ENCODE results near the gene PP2D1. TPM values are rescaled to one million over a fixed set of nuclear protein-coding genes. Genes with fewer than 3 reads are reported as not detected.
A peak's percentile ranks its signal among the peaks of the same experiment; 100 is the strongest.

PP2D1 gene, protein sequence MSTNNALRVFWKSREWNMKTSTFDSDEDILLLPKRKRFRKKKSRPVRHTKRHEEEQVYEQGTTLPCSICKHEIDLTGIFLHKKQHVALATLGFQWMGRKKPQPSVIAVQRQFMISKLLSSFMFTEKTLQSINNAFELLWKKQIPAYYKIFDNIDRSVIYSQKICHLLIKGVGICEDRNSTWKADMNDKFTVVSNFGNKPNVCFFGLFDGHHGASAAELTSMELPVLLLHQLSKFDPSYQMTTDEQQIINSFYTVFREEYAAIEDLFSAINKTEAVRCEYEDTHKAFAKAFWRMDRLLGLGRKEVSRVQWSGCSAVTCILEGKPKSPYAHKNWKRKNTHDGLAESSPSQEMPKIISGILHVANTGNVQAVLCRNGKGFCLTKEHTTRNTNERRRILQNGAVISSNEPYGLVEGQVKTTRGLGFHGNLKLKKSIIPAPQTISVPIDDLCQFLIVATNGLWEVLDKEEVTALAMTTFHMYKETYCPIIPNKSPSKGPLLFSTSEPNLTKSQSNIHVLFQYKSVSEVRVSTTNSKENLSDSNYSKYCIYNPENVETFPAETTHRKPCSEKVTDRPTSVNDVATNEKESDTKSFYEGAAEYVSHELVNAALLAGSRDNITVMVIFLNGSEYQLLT
- total RNA-seq (not detected), polyA plus RNA-seq (not detected)

DNA sequence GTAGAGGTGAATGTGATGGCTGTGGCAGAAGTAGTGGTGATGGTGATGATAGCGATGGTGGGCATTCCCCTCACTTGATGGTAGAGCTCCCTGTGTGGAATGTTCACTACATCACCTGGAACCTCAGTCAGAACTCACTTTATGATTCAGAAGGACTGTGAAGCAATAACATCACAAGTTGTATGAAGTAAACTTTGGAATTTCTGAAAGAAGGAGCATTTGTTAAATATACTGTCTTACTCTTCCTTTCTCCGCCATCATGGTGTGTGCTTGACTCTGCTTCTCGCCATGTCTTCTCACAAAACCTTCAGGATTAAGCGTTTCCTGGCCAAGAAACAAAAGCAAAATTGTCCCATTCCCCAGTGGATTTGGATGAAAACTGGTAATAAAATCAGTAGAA is at the start of gene PP2D1:
TSS of gene PP2D1 (minus strand) at position 101 of the 400 bp plus-strand sequence. CDS start 192 bp downstream, outside the sequence.
- Histone ChIP-seq H3K4me3 (ENCODE audit: low read depth, low read length) (no peak within 1 kb of the TSS), H3K4me1 (ENCODE audit: insufficient read depth) (no peaks in the 10 kb centered on the region)
- 93% methylated on average over 4 of the region's 4 CpGs for WGBS

DNA sequence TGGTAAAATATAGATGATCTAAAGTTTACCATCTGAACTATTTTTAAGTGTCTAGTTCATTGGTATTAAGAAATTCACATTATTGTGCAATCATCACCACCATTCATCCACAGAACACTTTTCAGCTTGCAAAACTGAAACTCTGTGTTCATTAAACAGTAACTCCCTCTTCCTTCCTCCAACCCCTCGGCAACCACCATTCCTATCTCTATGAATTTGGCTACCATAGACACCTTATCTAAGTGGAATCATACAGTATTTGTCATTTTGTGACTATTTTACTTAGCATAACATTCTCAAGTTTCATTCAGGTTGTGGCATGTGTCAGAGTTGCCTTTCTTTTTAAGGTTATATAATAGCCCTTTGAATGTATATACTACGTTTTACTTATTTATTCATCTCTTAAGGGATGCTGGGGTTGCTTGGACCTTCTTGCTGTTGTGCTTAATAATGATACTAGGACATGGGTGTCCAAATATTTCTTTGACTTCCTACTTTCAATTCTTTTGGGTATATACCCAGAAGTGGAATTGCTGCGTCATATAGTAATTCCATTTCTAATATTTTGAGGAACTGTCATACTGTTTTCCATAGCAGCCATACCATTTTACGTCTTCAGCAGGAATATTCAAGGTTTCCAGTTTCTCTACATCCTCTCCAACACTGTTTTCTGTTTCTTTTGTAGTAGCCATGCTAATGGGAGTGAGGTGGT is 49.1 kb upstream of the PP2D1 start:
- 73% methylated on average over 4 of the region's 4 CpGs for WGBS
- no peak for DNase-seq (ENCODE audit: extremely low spot score)
- Histone ChIP-seq H3K36me3 (ENCODE audit: insufficient read depth) (no peaks in the 10 kb centered on the region), H3K4me3 (ENCODE audit: low read depth, low read length) (no peak overlapping the region), H3K27ac (ENCODE audit: low read depth) (no peak overlapping the region), H3K4me1 (ENCODE audit: insufficient read depth) (peaks cover 3% of the 10 kb centered on the region)

More for the DNA sequence above, at the start of gene PP2D1:
- no peak within 1 kb of the TSS for H3K27ac ChIP-seq (ENCODE audit: low read depth)
- no peak for DNase-seq (ENCODE audit: extremely low spot score)
- no peaks in the 10 kb centered on the region for H3K36me3 ChIP-seq (ENCODE audit: insufficient read depth)

DNA sequence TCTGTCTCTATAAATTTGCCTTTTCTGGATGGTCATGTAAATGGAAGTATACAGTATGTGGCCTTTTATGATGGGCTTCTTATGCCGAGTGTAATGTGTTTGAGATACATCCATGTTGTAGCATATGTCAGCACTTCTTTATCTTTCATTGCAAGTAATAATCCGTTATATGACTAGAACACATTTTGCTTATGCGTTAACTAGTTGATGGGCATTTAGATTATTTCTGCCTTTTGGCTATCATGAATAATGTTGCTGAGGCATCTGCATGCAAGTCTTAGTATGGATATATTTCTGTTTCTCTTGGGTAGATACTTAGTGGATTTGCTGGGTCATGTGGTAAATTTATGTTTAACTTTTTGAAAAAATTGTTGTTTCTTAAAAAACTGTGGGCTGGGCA is 47.9 kb upstream of the PP2D1 start:
- 95% methylated on average over 3 of the region's 3 CpGs for WGBS
- Histone ChIP-seq H3K4me3 (ENCODE audit: low read depth, low read length) (no peak overlapping the region), H3K36me3 (ENCODE audit: insufficient read depth) (no peaks in the 10 kb centered on the region), H3K4me1 (ENCODE audit: insufficient read depth) (peaks cover 6% of the 10 kb centered on the region), H3K27ac (ENCODE audit: low read depth) (no peak overlapping the region)
- DNase-seq (ENCODE audit: extremely low spot score), result no peak

DNA sequence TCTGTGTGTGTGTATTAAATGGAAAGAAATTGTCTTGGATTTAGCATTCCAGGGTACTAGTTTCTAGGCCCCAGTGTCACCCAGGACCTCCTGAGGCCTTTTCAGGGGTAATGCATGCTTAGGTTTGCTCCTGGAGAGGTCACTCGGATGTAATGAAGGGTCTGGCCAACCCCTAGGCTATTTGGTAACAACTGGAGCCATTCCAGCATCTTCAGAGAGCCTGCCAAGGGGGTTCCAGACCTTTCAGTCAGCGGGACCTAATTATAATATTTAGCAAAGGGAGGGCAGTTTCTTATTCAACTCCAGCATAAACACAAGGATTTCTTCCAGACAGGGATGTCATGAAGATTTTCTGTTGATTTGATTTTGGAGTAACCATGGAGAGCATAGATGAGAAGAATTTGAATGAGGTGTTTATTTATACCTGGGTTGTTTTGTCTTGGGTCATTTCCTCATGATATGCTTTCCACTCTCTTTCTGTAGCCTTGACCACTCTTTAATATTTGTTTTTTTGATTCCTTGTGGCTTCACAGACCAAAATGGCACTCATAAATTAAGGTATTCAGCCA is 45.6 kb upstream of the PP2D1 start:
- no peaks in the 10 kb centered on the region for H3K36me3 ChIP-seq (ENCODE audit: insufficient read depth)
- WGBS, result 62% methylated on average over 2 of the region's 2 CpGs
- peaks cover 6% of the 10 kb centered on the region for H3K4me1 ChIP-seq (ENCODE audit: insufficient read depth)
- no peak overlapping the region for H3K27ac ChIP-seq (ENCODE audit: low read depth)
- DNase-seq (ENCODE audit: extremely low spot score), result no peak
- H3K4me3 ChIP-seq (ENCODE audit: low read depth, low read length), result no peak overlapping the region

DNA sequence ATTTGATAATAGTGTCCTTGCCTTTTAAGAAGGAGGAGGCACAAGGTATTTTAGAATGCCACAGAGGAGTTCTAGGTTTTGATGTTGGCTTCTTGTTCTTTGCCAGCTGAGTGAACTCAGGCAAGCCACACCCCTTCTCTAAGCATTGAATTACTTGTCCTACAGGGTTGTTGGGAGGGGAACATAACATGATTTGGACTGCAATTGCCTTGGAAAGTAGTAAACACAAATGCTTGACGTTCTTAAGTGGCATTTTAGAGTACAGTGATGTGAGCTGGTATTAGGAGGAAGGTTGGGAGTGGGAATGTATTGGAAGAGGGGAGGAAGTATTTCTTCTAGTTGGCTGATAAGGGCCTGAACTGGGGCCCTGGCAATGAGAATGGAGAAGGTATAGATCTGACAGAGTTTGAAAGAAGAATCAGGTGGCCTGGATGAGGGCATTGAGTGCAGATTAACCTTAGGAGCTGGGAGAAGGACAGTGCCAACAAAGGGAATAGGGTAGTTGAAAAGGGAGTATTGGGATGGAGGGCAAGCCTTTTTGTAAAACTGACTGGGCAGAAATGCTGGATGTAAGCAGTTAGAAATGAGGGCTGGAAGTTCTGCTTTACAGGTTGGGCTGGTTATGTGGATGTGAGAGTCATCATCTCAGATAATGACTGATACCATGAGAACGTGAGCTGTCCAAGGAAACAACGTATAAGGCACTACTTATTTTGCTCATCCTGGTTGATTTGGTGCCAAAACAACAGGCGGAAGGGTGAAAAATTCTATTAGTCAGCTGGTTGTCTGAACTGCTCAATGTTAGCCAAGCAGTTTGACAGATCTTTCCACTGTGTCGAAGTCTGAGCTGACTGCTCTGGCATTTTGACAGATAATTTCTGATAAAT is 44.9 kb upstream of the PP2D1 start:
- Histone ChIP-seq H3K36me3 (ENCODE audit: insufficient read depth) (no peaks in the 10 kb centered on the region), H3K4me3 (ENCODE audit: low read depth, low read length) (no peak overlapping the region), H3K4me1 (ENCODE audit: insufficient read depth) (peaks cover 6% of the 10 kb centered on the region), H3K27ac (ENCODE audit: low read depth) (no peak overlapping the region)
- 30% methylated on average over 5 of the region's 5 CpGs for WGBS
- DNase-seq (ENCODE audit: extremely low spot score), result no peak

DNA sequence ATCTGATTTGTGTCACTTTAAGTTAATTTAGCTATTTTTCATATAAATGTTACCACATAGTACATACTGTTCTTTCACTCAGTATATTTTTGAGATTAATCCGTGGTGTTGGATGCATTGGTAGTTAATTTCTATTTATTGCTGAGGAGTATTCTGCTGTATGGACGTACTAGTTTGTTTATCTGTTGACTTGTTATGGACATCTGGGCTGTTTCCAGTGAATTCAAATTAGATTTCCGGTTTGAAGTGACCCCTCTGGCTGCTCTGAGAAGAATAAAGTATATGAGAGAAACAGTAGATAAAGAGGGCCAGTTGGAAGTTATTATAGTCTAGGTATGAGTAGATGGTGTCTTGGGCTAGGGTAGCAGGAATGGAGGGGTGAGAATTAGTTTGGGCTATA is 43.8 kb upstream of the PP2D1 start:
- Histone ChIP-seq H3K4me3 (ENCODE audit: low read depth, low read length) (no peak overlapping the region), H3K36me3 (ENCODE audit: insufficient read depth) (no peaks in the 10 kb centered on the region), H3K27ac (ENCODE audit: low read depth) (no peak overlapping the region), H3K4me1 (ENCODE audit: insufficient read depth) (peaks cover 6% of the 10 kb centered on the region)
- no peak for DNase-seq (ENCODE audit: extremely low spot score)
- WGBS, result 67% methylated on average over 3 of the region's 3 CpGs

DNA sequence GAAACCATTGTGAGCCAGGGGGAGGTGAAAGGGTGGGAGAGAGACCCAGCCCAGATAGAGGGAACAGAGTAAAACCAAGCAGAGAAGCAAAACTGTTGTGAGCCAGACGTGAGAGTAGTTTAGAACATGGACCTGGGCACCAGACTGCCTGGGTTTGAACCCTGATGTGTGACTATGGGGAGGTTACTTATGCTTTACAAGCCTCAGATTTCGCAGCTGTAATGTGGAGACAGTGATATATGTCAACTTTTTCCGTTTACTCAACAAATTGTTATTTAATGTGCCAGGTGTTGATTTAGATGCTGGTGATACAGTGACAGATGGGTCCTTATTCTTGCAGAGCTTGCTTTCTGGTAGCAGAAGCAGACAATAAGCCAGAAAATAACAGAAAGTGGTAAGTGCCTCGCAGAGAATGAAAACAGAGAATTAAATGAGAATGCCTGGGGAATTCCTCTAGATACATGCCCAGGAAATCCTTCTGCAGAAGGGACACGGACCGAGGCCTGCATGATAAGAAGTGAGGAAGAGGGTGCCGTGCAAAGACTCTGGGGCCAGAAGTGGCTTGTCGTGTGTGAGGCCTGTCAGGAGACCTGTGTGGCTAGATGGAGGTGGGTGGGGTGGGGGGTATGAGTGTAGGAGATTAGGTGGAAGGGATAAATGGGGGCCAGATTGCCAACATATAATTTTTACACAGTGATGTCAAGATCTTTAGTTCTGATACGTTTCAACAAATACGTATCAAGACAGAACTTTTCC is 43.1 kb upstream of the PP2D1 start:
- WGBS, result 55% methylated on average over 10 of the region's 10 CpGs
- Histone ChIP-seq H3K4me3 (ENCODE audit: low read depth, low read length) (no peak overlapping the region), H3K36me3 (ENCODE audit: insufficient read depth) (no peaks in the 10 kb centered on the region), H3K27ac (ENCODE audit: low read depth) (no peak overlapping the region), H3K4me1 (ENCODE audit: insufficient read depth) (peaks cover 6% of the 10 kb centered on the region)
- no peak for DNase-seq (ENCODE audit: extremely low spot score)

DNA sequence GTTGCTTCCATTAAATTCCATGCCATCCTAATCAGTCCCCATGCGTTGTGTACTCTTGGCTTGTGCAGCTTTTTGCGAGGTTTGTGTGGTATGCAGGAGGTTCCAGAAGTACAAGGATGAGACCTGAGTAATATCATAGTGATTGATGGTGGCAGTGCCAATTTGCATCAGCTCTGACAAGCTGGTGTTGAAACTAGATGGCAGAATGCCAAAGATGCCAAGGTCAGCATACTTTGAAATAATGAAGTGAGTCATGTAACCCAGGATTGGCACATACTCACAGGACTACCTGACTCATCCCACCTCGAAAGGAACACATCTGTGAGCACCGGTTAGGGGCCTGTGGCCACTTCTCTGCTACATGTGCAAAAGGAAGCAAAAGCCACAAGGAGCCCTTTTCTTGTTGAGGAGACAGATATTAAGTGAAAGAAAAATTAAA is 42.5 kb upstream of the PP2D1 start:
- Histone ChIP-seq H3K4me1 (ENCODE audit: insufficient read depth) (peaks cover 6% of the 10 kb centered on the region), H3K36me3 (ENCODE audit: insufficient read depth) (no peaks in the 10 kb centered on the region), H3K4me3 (ENCODE audit: low read depth, low read length) (no peak overlapping the region), H3K27ac (ENCODE audit: low read depth) (no peak overlapping the region)
- WGBS, result 70% methylated on average over 4 of the region's 4 CpGs
- no peak for DNase-seq (ENCODE audit: extremely low spot score)

DNA sequence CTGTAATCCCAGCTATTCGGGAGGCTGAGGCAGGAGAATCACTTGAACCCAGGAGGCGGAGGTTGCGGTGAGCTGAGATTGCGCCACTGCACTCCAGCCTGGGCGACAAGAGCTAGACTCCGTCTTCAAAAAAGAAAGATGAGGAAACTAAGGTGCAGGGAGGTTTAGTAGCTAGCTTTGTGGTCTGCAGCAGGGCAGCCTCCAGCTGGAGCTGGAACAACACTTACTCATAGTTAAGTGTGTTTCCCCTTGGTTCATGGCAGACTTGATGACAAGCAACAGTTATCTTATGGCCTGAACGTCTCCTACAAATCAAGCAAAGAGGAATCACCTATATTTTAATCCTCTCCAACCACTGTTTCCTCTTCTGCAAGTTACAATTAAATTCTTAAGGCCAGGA is 40.8 kb upstream of the PP2D1 start:
- WGBS, result 95% methylated on average over 7 of the region's 7 CpGs

DNA sequence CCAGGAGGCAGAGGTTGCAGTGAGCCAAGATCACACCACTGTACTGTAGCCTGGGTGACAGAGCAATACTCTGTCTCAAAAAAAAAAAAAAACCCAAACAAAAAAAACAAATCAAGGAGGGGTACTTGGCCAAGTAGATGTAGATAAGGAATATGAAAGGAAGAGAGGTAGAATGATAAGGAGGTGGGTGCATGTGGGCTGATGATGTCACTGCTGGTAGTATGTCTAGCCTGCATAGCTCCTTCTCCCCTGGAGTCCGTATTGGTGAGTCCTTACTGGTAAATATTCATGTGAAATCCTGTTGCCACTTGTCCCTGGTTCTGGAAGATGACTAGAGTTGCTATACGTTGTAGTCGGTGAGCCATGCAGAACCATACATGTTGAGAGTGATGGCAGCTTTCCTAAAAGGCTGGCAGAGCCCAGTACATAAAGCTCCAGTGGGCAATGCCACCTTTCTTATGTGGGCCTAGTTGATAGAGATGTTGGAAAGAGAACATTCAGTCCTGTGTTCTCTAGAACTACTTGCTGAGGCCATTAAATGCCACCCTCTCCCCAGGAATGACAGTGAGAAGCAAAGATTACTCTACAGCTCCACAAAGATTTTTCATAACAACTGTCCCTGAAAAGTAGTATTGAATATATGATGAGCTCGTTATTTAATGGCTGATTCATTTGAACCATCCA is 39.2 kb upstream of the PP2D1 start:
- H3K4me3 ChIP-seq (ENCODE audit: low read depth, low read length), result no peak overlapping the region
- H3K36me3 ChIP-seq (ENCODE audit: insufficient read depth), result no peaks in the 10 kb centered on the region
- WGBS, result 89% methylated on average over 4 of the region's 4 CpGs
- no peak overlapping the region for H3K27ac ChIP-seq (ENCODE audit: low read depth)
- H3K4me1 ChIP-seq (ENCODE audit: insufficient read depth), result peaks cover 4% of the 10 kb centered on the region
- no peak for DNase-seq (ENCODE audit: extremely low spot score)

More for the DNA sequence above, 40.8 kb upstream of the PP2D1 start:
- peaks cover 6% of the 10 kb centered on the region for H3K4me1 ChIP-seq (ENCODE audit: insufficient read depth)
- H3K27ac ChIP-seq (ENCODE audit: low read depth), result no peak overlapping the region
- no peak overlapping the region for H3K4me3 ChIP-seq (ENCODE audit: low read depth, low read length)
- no peak for DNase-seq (ENCODE audit: extremely low spot score)
- H3K36me3 ChIP-seq (ENCODE audit: insufficient read depth), result no peaks in the 10 kb centered on the region

DNA sequence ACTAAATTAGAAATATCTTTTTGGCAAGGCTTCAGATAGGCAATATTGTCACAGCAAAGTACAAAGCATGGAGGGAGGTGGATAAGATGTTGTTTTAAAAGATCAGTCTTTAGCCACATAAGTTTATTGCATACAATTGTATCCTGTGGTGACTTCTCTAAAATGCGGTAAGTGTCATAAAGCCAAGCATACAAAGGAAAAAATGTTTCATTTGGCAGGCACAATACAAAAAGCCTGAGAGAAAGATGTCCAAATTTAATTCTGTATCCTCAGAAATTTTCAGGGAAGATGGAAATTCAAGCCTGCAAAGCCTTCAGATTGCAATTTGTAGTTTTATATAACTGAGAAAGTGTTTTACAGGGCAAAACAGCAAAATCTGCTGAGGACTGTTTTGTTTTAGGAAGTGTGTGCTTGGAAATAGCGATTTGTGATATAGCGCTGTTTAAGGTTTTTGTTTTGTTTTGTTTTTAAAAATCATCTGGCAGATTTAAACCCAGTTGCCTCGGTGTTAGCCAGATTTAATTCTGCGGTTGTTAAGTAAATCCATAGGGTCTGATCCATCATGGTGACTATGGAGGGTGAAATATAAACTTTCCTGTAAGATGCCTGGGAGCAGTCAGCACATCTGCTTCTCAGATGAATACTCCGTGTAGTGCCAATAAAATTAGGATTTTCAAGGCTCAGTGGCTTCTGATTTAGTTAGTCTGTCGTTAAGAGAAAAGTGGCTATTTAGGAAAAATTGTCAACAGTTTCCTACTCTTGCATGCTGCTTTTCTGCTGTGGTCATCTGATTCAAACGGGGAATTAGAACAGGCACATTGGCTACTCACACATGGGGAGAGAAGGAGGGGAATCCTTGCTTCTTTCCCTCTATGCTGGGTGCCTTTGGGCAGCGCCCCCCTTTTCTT is 36.2 kb upstream of the PP2D1 start:
- H3K27ac ChIP-seq (ENCODE audit: low read depth), result peak overlapping the region; percentile 38
- no peak for DNase-seq (ENCODE audit: extremely low spot score)
- no peaks in the 10 kb centered on the region for H3K36me3 ChIP-seq (ENCODE audit: insufficient read depth)
- WGBS, result 48% methylated on average over 9 of the region's 9 CpGs
- no peak overlapping the region for H3K4me3 ChIP-seq (ENCODE audit: low read depth, low read length)
- H3K4me1 ChIP-seq (ENCODE audit: insufficient read depth), result peaks cover 1% of the 10 kb centered on the region

Measured in urinary bladder (tissue), 4 donors.